ENCODE data around the gene SMYD2.

- TF ChIP-seq, protein P1, sequence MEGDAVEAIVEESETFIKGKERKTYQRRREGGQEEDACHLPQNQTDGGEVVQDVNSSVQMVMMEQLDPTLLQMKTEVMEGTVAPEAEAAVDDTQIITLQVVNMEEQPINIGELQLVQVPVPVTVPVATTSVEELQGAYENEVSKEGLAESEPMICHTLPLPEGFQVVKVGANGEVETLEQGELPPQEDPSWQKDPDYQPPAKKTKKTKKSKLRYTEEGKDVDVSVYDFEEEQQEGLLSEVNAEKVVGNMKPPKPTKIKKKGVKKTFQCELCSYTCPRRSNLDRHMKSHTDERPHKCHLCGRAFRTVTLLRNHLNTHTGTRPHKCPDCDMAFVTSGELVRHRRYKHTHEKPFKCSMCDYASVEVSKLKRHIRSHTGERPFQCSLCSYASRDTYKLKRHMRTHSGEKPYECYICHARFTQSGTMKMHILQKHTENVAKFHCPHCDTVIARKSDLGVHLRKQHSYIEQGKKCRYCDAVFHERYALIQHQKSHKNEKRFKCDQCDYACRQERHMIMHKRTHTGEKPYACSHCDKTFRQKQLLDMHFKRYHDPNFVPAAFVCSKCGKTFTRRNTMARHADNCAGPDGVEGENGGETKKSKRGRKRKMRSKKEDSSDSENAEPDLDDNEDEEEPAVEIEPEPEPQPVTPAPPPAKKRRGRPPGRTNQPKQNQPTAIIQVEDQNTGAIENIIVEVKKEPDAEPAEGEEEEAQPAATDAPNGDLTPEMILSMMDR (conservative IDR thresholded peaks at IDR 0.05; ENCODE audit: low read depth, low read length): no peak
- no peak for TF ChIP-seq EZH2 (IDR thresholded peaks at IDR 0.05; ENCODE audit: borderline replicate concordance, low read depth, low read length, poor library complexity, severe bottlenecking)
These were observed 54.6 kb downstream of the SMYD2 start for GRCh38 chr1:214335567-214335966.

Data from A673 (cell line).